Stomach (tissue), 9 donors: ENCODE data around the gene FLNA. TPM values are rescaled to one million over a fixed set of nuclear protein-coding genes. Genes with fewer than 3 reads are reported as not detected.

Experiments
- DNase-seq, 2 donors: peaks; one replicate each; pipeline versions ENCODE4 v3.0.0 to v3.0.0-alpha.2; 2013 to 2019
- H3K27ac ChIP-seq, 5 donors: fragments of 200-600 bp in 4 of 5; sonication (generic) in 4 of 5; one replicate each; pipeline ENCODE4 v1.5.1; 2013 to 2019; ENCODE audit warnings: mild to moderate bottlenecking in 1 of 5, moderate library complexity in 1 of 5
- H3K27me3 ChIP-seq, 3 donors: fragments of 200-600 bp; sonication (generic); one replicate each; pipeline ENCODE4 v1.5.1; 2017 to 2019; ENCODE audit warnings: mixed run types in 1 of 3
- H3K36me3 ChIP-seq, 4 donors: fragments of 200-600 bp; sonication (generic); 1 replicate in 3 of 4; 2 replicates in 1 of 4; pipeline ENCODE4 v1.5.1; 2016 to 2019
- H3K4me1 ChIP-seq, 4 donors: fragments of 200-600 bp; sonication (generic); one replicate each; pipeline ENCODE4 v1.5.1; 2016 to 2019
- H3K4me3 ChIP-seq, 4 donors: fragments of 200-600 bp; sonication (generic) in 3 of 4; one replicate each; pipeline ENCODE4 v1.5.1; 2016 to 2019; ENCODE audit warnings: mild to moderate bottlenecking in 1 of 4
- H3K9me3 ChIP-seq, 4 donors: fragments of 200-600 bp; sonication (generic); one replicate each; pipeline ENCODE4 v1.5.1; 2016 to 2019
- CTCF ChIP-seq, 7 experiments: fragments of 450-650 bp in 4 of 7; fragments of 200-600 bp in 3 of 7; sonication (generic) in 3 of 7; IDR thresholded peaks; one replicate each; pipeline ENCODE4 v1.5.1; 2016 to 2019; ENCODE audit warnings: antibody characterized with exemption in 7 of 7, control low read depth in 2 of 7, mild to moderate bottlenecking in 1 of 7
- EP300 ChIP-seq: sonication (generic); formaldehyde crosslinking; IDR thresholded peaks from one replicate; pipeline ENCODE4 v1.6.1; 2017; ENCODE audit warnings: antibody characterized with exemption
- POLR2A ChIP-seq, 4 donors: fragments of 450-650 bp; IDR thresholded peaks; one replicate each; pipeline ENCODE4 v1.6.1; 2016; ENCODE audit warnings: antibody characterized with exemption in 4 of 4, control low read depth in 2 of 4, mild to moderate bottlenecking in 1 of 4, moderate library complexity in 1 of 4
- POLR2AphosphoS5 ChIP-seq, 3 donors: sonication (generic); formaldehyde crosslinking; IDR thresholded peaks; one replicate each; pipeline ENCODE4 v1.6.1; 2016; ENCODE audit warnings: antibody characterized with exemption in 3 of 3
- WGBS, 5 donors: extraction: QIAGEN DNeasy Blood & Tissue Kit in 3 of 5; methylation state at CpG; one replicate each; pipeline versions ENCODE4 v1.1.5 to v1.1.7; 2013 to 2018; 5-methylcytosine and 5-hydroxymethylcytosine counted together
- intact Hi-C: fragments of 100-400 bp; cut with DNase I; formaldehyde crosslinking; loops from one replicate; pipeline ENCODE4 v1.15.1; 2023; ENCODE audit warnings: low total_unique reads
- polyA plus RNA-seq, 3 donors: library from polyadenylated mRNA; stranded (reverse); fragments of 200-250 nt; gene quantifications; one replicate each; pipeline ENCODE4 v1.2.3, GENCODE V29; 2013
- total RNA-seq, 5 donors: library from RNA; depleted of rRNA; stranded (reverse); fragments of >200 nt; gene quantifications; one replicate each; pipeline versions ENCODE4 v1.1.0 to v1.2.3, GENCODE V29; 2014 to 2016
- donor health status: healthy with polysubstance abuse.
- donor health status: Bipolar disorder and iron deficiency.
- donor health status: healthy.

FLNA gene
- total and polyA plus RNA-seq, 8 donors: 89.2 to 3,511 (median 1,483) TPM

GRCh38 chrX:154352012-154352401 lies 22.4 kb downstream of the FLNA start:
- DNase-seq: no peak
- H3K27ac ChIP-seq: peak overlapping the region in 3 of 5 donors; percentile 1 to 48 (median 34)
- 61 to 82% (median 80%) methylated on average over 6 to 14 of the region's 14 CpGs for WGBS, 5 donors
- peaks cover 25 to 90% (median 86%) of the 10 kb centered on the region in 4 donors for H3K36me3 ChIP-seq
- H3K27me3 ChIP-seq: no peaks in the 10 kb centered on the region
- TF ChIP-seq CTCF (IDR thresholded peaks at IDR 0.05): no peak
- no peak for TF ChIP-seq POLR2A (IDR thresholded peaks at IDR 0.05)
- no peak for TF ChIP-seq EP300
- TF ChIP-seq POLR2AphosphoS5 (IDR thresholded peaks at IDR 0.05): no peak
- no peaks in the 10 kb centered on the region for H3K9me3 ChIP-seq
- peaks cover 0 to 18% (median 5%) of the 10 kb centered on the region in 4 donors for H3K4me1 ChIP-seq
- no peak overlapping the region for H3K4me3 ChIP-seq
- intact Hi-C loops: no loop called here

- peaks cover 24 to 84% (median 80%) of the 10 kb centered on the region in 4 donors for H3K36me3 ChIP-seq
- no peak overlapping the region for H3K4me3 ChIP-seq
- DNase-seq: no peak
- peak overlapping the region in 3 of 5 donors; percentile 1 to 48 (median 34) for H3K27ac ChIP-seq
- peaks cover 0 to 18% (median 5%) of the 10 kb centered on the region in 4 donors for H3K4me1 ChIP-seq
- H3K9me3 ChIP-seq: no peaks in the 10 kb centered on the region
- no peaks in the 10 kb centered on the region for H3K27me3 ChIP-seq
- WGBS, 5 donors: 54 to 66% (median 57%) methylated on average over 19 to 30 of the region's 30 CpGs
- intact Hi-C loops: no loop called here
- no peak for TF ChIP-seq CTCF (IDR thresholded peaks at IDR 0.05)
- no peak for TF ChIP-seq EP300
- no peak for TF ChIP-seq POLR2AphosphoS5 (IDR thresholded peaks at IDR 0.05)
- no peak for TF ChIP-seq POLR2A (IDR thresholded peaks at IDR 0.05)
These were observed 23.0 kb downstream of the FLNA start for GRCh38 chrX:154351183-154352011.

GRCh38 chrX:154350429-154351182 lies 23.8 kb downstream of the FLNA start:
- Histone ChIP-seq H3K4me1 (peaks cover 0 to 18% (median 5%) of the 10 kb centered on the region in 4 donors), H3K4me3 (no peak overlapping the region), H3K27ac (peak overlapping the region in 2 of 5 donors; percentile 34 to 48), H3K36me3 (peaks cover 24 to 76% (median 73%) of the 10 kb centered on the region in 4 donors), H3K9me3 (no peaks in the 10 kb centered on the region), H3K27me3 (no peaks in the 10 kb centered on the region)
- WGBS, 5 donors: 66 to 81% (median 70%) methylated on average over 8 to 19 of the region's 19 CpGs
- TF ChIP-seq EP300: no peak
- TF ChIP-seq POLR2A (IDR thresholded peaks at IDR 0.05): no peak
- TF ChIP-seq POLR2AphosphoS5 (IDR thresholded peaks at IDR 0.05): no peak
- TF ChIP-seq CTCF (IDR thresholded peaks at IDR 0.05): no peak
- no peak for DNase-seq
- intact Hi-C loops: no loop called here

GRCh38 chrX:154349979-154350378 lies 24.5 kb downstream of the FLNA start:
- H3K36me3 ChIP-seq: peaks cover 20 to 69% (median 67%) of the 10 kb centered on the region in 4 donors
- intact Hi-C loops: no loop called here
- 72 to 100% (median 91%) methylated on average over 1 to 15 of the region's 15 CpGs for WGBS, 5 donors

More at GRCh38 chrX:154349979-154350378, 24.5 kb downstream of the FLNA start:
- H3K27me3 ChIP-seq: no peaks in the 10 kb centered on the region
- no peak overlapping the region for H3K4me3 ChIP-seq
- TF ChIP-seq EP300 (no peak), POLR2A (IDR thresholded peaks at IDR 0.05) (no peak), CTCF (IDR thresholded peaks at IDR 0.05) (no peak)
- no peaks in the 10 kb centered on the region for H3K9me3 ChIP-seq
- H3K4me1 ChIP-seq: peaks cover 0 to 18% (median 5%) of the 10 kb centered on the region in 4 donors
- peak overlapping the region in 1 of 5 donors; percentile 26 for H3K27ac ChIP-seq
- DNase-seq: no peak
